ENCODE data around the gene POLG.

DNA sequence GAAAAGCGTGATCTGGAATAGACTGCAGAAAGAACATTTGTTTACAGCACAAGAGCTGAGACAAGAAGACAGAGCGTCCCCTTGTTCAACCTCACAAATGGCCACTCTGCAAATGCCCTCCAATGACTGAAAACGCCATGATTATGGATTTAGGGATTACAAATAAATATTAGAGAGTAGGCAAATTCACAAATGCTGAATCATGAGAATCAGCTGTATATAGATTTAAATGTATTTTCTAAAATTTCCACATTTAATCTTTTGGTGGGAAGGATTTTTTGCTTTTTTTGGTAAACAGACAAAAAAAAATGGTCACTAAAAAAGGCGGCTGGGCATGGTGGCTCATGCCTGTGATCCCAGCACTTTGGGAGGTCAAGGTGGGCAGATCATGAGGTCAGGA lies 10.6 kb upstream of the POLG start:
- TF ChIP-seq EZH2 (IDR thresholded peaks at IDR 0.05; ENCODE audit: low read length, unreplicated experiment) (no peak), EZH2phosphoT487 (IDR thresholded peaks at IDR 0.05; ENCODE audit: borderline replicate concordance, low read length) (no peak)
- TF ChIP-seq, protein P1, sequence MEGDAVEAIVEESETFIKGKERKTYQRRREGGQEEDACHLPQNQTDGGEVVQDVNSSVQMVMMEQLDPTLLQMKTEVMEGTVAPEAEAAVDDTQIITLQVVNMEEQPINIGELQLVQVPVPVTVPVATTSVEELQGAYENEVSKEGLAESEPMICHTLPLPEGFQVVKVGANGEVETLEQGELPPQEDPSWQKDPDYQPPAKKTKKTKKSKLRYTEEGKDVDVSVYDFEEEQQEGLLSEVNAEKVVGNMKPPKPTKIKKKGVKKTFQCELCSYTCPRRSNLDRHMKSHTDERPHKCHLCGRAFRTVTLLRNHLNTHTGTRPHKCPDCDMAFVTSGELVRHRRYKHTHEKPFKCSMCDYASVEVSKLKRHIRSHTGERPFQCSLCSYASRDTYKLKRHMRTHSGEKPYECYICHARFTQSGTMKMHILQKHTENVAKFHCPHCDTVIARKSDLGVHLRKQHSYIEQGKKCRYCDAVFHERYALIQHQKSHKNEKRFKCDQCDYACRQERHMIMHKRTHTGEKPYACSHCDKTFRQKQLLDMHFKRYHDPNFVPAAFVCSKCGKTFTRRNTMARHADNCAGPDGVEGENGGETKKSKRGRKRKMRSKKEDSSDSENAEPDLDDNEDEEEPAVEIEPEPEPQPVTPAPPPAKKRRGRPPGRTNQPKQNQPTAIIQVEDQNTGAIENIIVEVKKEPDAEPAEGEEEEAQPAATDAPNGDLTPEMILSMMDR (conservative IDR thresholded peaks at IDR 0.05; ENCODE audit: low read depth, low read length) = no peak

All from PC-3 (cell line).